ENCODE results near the gene KRT38. TPM values are rescaled to one million over a fixed set of nuclear protein-coding genes. Genes with fewer than 3 reads are reported as not detected.

The KRT38 gene
- total RNA-seq, 4 donors from 2014 or later: 1.6 to 21.6 (median 3.9) TPM; not detected in 1

DNA sequence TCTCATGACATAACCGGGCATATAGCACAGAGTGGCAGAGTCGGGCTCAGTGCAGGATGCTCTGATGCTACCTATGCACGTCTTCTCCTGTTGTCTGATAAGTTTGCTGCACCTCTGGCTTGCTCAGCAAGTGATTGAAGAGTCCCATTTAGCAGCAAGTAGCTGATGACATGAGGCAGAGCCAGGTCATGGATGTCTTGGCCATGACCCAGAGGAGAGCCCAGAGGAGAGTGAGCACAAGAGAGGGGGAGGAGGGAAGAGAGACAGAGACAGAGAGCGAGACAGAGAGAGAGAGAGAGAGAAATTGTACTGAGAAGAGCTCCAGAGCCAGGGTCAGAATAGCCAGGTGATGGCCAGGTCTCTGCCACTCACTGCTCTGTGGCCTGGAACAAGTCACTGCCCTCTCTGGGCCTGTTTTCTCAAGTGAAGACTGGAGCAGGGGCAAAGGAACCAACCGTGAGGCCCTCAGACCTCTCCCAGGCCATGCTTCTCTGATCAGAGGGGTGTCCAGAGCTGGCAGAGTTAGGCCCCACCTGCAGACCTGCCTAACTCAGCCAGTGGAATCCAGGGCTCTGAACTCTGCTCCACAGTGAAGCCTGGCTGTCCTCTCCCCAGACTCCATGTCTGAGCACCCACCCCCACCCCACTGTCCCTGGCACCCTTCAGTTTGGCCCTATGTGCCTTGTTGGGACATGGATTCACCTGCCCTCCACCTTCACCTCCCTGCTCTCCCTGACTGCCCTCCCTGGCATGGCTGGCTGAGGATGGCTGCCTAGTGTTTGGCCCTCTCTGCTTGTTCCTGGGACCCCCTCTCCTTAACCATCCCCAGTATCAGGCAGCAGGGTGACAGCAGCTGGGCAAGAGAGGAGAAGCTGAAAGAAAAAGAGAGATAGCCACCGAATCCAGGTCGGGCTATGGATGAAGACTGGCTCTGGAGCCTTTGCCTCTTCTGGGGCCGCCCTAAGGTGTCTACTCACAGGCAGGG is 44.4 kb upstream of the KRT38 start:
- Histone ChIP-seq H3K27me3 (peaks cover 10% of the 10 kb centered on the region), H3K4me3 (no peak overlapping the region), H3K4me1 (no peaks in the 10 kb centered on the region), H3K9me3 (no peaks in the 10 kb centered on the region), H3K36me3 (no peaks in the 10 kb centered on the region), H3K27ac (no peak overlapping the region)
- 93% methylated on average over 6 of the region's 8 CpGs for WGBS
- no peak for DNase-seq (ENCODE audit: low spot score in 2 of 2)
- TF ChIP-seq POLR2AphosphoS5 (IDR thresholded peaks at IDR 0.05) (no peak), EP300 (IDR thresholded peaks at IDR 0.05) (no peak), POLR2A (IDR thresholded peaks at IDR 0.05) (no peak)
- TF ChIP-seq, protein P1, sequence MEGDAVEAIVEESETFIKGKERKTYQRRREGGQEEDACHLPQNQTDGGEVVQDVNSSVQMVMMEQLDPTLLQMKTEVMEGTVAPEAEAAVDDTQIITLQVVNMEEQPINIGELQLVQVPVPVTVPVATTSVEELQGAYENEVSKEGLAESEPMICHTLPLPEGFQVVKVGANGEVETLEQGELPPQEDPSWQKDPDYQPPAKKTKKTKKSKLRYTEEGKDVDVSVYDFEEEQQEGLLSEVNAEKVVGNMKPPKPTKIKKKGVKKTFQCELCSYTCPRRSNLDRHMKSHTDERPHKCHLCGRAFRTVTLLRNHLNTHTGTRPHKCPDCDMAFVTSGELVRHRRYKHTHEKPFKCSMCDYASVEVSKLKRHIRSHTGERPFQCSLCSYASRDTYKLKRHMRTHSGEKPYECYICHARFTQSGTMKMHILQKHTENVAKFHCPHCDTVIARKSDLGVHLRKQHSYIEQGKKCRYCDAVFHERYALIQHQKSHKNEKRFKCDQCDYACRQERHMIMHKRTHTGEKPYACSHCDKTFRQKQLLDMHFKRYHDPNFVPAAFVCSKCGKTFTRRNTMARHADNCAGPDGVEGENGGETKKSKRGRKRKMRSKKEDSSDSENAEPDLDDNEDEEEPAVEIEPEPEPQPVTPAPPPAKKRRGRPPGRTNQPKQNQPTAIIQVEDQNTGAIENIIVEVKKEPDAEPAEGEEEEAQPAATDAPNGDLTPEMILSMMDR (IDR thresholded peaks at IDR 0.05): no peak

DNA sequence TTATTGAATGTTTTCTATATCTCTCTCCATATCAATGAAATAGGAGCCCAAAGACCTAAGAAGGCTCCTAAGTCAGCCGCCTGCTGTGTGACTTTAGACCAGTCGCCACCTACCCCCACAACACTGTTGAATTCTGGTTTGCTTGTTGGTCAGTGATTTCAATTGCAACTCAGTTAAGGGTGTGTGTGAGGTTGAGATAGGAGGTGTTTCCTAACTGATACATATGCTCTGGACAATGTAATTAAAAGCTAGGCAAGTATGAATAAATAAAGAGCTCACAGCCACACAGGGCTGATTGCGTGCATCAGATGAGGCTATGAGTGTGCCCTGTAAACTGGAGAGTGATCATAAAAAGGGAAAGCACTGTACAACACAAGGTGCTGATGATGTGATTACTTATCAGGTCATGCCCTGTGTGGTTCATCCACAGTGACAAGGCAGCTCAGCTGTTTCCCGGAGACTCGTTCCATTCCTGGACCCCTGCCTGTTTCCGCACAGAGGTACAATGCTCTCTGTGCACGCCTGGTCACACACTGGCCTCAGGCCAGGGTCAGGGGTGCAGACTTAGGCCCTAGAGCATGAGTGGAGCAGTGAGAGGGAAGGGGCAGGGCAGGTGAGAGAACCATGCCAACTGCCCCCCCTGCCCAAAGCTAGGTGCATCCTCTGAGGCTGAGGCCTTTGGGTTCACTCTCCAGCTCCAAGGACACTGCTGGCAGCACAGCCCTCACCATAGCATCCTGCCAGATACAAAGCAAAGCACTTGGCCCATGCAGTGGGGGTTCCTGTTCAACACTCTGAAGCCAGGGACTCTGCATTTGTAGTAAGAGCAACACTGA is 43.4 kb upstream of the KRT38 start:
- H3K4me1 ChIP-seq: no peaks in the 10 kb centered on the region
- H3K4me3 ChIP-seq: no peak overlapping the region
- H3K27ac ChIP-seq: no peak overlapping the region
- TF ChIP-seq, protein P1 (IDR thresholded peaks at IDR 0.05): no peak
- TF ChIP-seq EP300 (IDR thresholded peaks at IDR 0.05) (no peak), POLR2A (IDR thresholded peaks at IDR 0.05) (no peak), POLR2AphosphoS5 (IDR thresholded peaks at IDR 0.05) (no peak)
- H3K36me3 ChIP-seq: no peaks in the 10 kb centered on the region
- WGBS: 86% methylated on average over 7 of the region's 7 CpGs
- no peak for DNase-seq (ENCODE audit: low spot score in 2 of 2)
- no peaks in the 10 kb centered on the region for H3K9me3 ChIP-seq
- peaks cover 10% of the 10 kb centered on the region for H3K27me3 ChIP-seq

DNA sequence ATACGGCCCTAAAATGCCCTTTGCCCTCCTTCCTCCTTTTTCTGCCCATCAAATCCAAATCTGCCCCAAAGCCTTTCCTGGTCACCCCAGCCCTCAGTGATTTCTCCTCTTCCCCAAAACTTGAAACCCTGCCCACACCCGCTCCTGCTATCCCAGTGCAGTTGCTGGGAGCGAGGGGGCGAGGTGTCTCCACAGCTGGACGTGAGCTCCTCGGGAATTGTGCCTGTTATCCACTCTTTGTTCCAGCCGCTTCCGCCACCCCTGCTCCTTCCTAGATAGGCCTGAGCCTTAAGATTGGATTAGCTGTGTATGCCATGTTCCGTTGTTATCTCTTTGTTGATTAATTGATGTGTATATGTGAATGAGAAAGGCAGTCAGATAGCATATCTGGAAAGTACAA is 42.7 kb upstream of the KRT38 start:
- TF ChIP-seq POLR2AphosphoS5 (IDR thresholded peaks at IDR 0.05) (no peak), POLR2A (IDR thresholded peaks at IDR 0.05) (no peak), EP300 (IDR thresholded peaks at IDR 0.05) (no peak)
- TF ChIP-seq, protein P1 (IDR thresholded peaks at IDR 0.05): no peak
- WGBS: 79% methylated on average over 9 of the region's 9 CpGs
- H3K27me3 ChIP-seq: peaks cover 10% of the 10 kb centered on the region
- no peak overlapping the region for H3K27ac ChIP-seq
- no peaks in the 10 kb centered on the region for H3K36me3 ChIP-seq
- H3K9me3 ChIP-seq: no peaks in the 10 kb centered on the region
- H3K4me1 ChIP-seq: no peaks in the 10 kb centered on the region
- DNase-seq (ENCODE audit: low spot score in 2 of 2): no peak
- no peak overlapping the region for H3K4me3 ChIP-seq

DNA sequence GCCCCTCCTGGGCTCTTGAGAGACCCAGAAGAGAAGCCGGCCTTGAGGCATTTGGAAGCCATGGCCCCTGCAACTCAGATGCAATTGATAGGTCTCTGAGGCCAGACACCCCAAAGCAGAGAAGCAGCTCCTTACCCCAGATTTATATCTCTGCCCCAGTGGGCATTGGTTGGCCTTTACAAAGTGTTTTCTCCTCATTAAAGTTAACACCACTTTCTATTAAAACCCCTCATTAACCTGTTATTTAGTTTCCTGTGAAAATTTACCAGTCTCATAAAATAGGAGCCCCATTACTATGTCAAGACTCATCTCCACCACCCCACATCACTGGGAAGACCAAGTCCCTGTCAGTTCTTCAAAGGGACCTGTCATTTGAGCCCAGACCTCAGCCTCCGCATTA is 40.3 kb upstream of the KRT38 start, which contains the start of gene KRT35:
KRT35 (minus strand) TSS at position 116 of the 400 bp plus-strand sequence; CDS start at position 62, 54 bp downstream.
- H3K27me3 ChIP-seq: peaks cover 5% of the 10 kb centered on the region
- no peak for DNase-seq (ENCODE audit: low spot score in 2 of 2)
- no peak for TF ChIP-seq POLR2AphosphoS5 (IDR thresholded peaks at IDR 0.05)
- no peak for TF ChIP-seq POLR2A (IDR thresholded peaks at IDR 0.05)
- TF ChIP-seq, protein P1 (IDR thresholded peaks at IDR 0.05): no peak
- TF ChIP-seq EP300 (IDR thresholded peaks at IDR 0.05): no peak

More for the DNA sequence above, 40.3 kb upstream of the KRT38 start, which contains the start of gene KRT35:
- H3K27ac ChIP-seq: no peak within 1 kb of the TSS
- WGBS: 93% methylated on average over 2 of the region's 2 CpGs
- no peak within 1 kb of the TSS for H3K4me3 ChIP-seq
- H3K36me3 ChIP-seq: no peaks in the 10 kb centered on the region
- H3K4me1 ChIP-seq: no peaks in the 10 kb centered on the region
- H3K9me3 ChIP-seq: no peaks in the 10 kb centered on the region
